CD4-positive, alpha-beta T cell treated with Interleukin-4 for 4 hours (primary cell): ENCODE data around the gene CCDC40.
"Not testable (repeated sequence)": the region's sequence is repeated elsewhere in the genome, so short reads cannot be mapped to it uniquely, and the experiment has no call there.

Source experiments
- DNase-seq: peaks from one replicate; pipeline ENCODE4 v3.0.0-alpha.2; 2020

The CCDC40 gene

DNA sequence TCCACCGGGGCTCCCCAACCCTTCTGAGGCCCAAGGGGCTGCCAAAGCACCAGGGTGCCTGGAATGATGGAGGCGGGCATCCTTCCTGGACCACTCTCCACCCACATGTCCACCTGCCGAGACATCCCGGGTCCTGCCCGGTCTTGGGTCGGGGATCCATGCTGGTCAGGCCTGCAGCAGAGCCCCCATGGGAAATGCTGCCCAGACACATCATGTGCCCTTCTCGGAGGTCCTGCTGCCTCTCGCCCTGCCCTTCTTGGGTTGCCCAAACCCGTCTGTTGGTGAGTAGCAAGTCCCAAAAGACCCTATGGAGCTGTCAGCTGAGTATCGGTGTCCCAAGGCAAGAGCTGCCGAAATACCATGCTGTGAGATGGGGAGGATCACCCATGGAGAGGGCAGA lies 50.2 kb downstream of the CCDC40 start:
- no peak for DNase-seq

DNA sequence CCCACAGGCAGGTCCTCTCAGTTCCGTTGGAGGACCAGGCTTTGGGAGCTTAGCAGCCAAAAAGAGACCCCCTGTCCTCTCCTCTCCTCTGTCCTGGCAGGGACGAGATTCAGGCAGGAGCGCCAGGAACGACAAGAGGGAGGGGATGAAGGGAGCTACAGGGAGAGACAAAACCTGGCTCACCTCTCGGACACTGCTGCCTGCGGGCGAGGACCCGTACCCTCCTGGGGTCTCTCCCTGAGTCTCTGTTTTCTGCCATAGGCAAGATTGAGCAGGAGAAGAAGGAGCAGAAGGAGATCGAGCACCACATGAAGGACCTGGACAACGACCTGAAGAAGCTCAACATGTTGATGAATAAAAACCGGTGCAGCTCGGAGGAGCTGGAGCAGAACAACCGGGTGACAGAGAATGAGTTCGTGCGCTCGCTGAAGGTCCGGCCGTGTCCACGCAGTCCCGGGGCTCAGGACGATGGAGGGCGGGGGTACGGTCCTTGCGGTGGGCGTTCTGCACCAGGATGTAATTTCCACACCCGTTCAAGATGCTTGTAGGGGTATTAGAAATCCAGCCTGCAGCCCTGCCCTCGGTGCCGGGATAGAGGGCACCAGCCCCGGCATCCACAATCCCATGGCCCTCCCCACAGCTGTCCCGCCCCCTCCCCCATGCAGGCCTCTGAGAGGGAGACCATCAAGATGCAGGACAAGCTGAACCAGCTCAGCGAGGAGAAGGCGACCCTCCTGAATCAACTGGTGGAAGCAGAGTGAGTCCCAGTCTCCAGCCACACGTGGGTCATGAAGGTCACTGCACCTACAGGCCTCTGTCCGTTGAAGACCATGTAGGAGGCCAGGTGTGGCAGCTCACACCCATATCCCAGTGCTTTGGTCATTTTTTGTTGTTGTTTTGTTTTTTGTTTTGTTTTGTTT lies 51.2 kb downstream of the CCDC40 start:
- DNase-seq, result no peak

DNA sequence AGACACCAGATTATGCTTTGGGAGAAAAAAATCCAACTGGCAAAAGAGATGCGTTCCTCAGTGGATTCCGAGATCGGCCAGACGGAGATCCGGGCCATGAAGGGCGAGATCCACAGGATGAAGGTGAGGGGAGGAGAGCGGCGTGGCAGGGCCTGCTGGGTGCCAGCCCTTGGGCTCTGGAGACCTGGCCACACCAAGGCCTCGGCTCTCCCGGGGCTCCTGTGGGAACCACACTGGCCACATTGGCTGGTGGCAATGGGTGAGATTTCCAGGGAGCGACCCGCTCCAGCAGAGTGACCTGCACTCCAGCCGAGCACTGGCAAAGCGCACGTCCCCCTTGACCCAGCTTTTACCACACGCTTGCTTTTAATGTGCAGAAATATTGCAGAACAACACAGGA lies 53.3 kb downstream of the CCDC40 start:
- no peak for DNase-seq

DNA sequence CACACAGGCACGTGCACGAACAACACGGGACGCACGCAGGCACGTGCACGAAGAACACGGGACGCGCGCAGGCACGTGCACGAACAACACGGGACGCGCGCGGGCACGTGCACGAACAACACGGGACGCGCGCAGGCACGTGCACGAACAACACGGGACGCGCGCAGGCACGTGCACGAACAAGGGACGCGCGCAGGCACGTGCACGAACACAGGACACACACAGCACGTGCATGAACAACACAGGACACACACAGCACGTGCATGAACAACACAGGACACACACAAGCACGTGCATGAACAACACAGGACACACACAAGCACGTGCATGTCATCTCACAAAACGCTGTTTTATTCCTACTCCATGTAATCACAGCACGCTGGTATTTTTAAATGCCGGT lies 53.7 kb downstream of the CCDC40 start:
- not testable (repeated sequence) for DNase-seq

DNA sequence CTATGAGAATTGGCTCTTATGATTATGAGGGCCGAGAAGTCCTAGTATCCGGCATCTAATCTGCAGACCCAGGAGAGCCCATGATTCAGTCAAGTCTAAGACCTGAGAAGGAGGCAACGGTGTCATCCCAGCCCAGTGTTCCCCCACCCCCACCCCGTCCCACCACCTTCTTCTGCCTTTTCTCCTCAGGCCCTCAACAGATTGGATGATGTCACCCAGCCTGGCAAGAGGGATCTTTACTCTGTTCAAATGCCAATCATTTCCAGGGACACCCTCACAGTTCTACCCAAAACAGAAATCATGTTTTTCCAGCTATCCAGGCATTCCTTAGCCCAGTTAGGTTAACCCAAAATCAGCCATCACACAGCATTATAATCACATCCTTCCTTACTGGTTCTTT lies 54.9 kb downstream of the CCDC40 start:
- no peak for DNase-seq

DNA sequence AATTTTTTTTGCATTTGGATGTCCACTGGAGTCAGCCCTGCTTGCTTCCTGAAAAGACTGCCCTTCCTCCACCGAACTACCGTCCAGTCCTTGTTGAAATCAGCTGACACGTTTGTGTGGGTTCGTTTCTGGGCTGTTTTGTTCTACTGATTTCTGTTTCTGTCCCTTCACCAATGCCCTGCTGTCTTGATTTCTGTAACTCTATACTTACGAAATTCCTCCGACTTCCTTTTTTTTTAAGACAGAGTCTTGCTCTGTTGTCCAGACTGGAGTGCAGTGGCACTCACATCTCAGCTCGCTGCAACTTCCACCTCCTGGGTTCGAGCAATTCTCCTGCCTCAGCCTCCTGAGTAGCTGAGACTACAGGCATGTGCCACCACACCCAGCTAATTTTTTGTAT lies 56.5 kb downstream of the CCDC40 start:
- no peak for DNase-seq

DNA sequence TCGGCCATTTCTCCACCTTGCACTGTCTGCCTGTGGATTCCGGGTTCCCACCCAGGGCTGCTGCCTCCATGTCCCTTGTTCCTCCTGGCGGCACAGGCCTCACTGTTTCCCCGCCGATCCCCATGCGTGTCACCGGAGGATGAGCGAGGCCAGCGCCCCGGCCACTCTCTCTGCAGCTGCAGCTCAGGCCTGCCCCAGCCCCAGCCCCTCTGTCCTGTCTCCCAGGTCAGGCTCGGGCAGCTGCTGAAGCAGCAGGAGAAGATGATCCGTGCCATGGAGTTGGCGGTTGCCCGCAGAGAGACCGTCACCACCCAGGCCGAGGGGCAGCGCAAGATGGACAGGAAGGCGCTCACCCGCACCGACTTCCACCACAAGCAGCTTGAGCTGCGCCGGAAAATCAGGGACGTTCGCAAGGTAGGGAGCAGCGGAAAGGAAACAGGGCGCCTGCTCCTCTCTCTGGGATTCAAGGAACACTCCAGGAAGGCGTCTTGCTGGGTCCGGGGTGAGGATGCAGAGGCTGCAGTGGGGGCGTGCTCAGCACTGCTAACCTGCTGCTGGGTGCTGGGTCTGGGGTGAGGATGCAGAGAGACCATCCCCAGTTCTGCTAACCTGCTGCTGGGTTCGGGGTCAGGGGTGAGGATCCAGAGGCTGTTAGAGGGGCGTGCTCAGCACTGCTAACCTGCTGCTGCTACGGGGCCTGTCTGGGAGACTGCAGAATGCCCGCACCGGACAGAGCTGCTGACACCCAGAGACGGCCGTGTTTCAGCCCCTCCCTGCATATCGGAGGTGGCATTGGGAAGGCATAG lies 58.8 kb downstream of the CCDC40 start:
- no peak for DNase-seq

DNA sequence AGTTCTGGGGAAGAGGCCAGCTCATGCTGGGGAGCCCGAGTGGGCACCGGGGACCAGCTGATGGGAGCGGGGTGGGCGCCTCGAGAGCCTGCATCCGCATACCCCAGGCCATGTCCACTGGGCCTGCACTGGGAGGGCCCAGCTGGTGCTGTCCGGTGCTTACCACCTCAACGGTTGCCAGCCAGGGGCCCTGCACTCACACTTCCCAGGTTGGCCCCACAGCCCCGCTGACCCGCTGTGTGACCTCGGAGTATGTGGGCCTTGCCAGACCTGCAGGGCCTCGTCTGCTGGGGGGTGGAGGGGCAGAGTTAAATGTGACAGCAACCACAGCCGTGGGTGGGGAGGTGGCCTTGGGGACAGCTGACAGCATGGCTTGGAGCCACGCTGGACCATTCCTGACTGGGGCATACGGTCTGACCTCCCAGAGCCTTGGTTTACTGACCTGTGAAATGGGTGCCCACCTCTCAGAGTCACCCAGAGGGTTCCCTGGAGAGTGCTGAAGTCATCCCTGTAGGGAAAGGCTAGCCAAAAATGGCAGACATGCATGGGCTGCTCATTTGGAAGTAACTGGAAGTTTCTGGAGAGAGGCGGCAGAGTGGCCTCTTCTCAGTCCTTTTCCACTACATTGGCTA lies 59.5 kb downstream of the CCDC40 start:
- no peak for DNase-seq

DNA sequence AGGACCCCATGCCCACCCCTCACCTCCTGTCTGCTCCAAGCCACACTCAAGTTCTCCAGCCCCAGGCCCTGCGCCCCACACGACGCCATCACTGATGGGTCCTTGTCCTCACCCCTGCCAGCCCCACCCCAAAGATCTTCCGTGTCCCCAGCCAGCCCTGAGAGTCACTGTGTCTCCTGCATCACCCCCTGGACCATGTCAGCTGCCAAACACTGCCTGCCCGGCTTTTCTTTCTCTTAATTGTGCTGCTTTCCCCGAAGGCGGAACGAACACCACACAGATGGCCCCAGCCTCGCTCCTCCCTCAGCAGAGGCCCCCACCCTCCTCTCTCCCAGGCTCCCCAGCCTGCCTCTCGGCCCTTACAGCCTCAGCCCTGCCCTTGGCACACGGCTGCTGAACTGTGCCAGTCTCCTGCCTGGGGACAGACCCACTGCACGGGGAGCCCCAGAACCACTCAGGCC lies 60.1 kb downstream of the CCDC40 start:
- DNase-seq, result no peak

DNA sequence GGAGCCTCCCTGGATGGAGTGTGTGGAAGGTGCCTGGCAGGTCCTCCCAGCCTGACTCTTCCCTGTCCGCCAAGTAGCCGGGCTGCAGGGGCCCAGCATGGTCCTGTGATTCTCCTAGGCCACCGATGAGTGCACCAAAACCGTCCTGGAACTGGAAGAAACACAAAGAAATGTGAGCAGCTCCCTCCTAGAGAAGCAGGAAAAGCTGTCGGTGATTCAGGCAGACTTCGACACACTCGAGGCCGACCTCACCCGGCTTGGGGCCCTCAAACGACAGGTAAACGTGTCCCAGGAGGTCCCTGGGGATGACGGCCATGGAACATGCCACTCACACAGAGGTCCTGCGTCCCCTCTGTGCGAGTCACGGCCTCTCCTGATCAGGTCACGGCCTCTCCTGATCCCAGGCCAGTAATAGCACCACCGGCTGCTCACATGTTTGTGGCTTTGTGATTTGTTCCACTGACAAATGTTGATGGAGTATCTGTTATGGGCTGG lies 60.7 kb downstream of the CCDC40 start:
- DNase-seq, result no peak

DNA sequence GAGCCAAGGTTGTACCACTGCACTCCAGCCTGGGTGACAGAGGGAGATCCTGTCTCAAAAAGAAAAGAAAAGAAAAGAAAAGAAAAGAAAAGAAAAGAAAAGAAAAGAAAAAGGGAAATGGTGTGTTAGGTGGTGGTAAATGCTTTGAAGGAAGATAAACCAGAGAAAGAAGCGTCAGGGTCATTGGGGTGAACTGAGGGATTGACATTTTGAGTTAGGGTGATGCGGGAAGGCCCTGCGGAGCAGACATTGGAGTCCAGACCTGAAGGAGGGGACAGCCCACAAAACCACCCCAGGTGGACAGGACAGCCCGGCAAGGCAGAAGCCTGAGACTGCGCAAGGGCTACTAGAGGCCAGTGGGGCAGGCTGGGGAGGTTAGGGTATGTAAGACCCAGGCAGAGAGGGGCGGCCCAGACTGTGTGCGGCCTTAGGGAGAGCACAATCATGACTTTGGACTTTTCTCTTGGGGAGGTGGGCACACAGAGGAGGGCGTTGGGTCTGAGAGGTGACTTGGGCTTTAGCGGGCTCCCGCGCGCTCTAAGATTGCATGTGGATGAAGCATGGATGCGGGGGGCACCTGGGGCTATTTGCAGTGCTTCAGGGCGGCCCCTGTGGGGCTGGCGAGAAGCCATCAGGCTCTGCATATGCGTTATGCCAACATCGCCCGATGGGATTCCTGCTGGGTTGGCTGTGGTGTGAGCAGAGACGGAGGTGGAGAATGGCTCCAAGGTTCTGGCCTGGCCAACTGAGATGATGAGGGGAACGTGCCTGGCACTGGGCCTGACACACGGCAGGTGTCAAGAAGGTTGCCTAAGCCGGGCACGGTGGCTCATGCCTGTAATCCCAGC lies 61.6 kb downstream of the CCDC40 start:
- DNase-seq, result no peak

DNA sequence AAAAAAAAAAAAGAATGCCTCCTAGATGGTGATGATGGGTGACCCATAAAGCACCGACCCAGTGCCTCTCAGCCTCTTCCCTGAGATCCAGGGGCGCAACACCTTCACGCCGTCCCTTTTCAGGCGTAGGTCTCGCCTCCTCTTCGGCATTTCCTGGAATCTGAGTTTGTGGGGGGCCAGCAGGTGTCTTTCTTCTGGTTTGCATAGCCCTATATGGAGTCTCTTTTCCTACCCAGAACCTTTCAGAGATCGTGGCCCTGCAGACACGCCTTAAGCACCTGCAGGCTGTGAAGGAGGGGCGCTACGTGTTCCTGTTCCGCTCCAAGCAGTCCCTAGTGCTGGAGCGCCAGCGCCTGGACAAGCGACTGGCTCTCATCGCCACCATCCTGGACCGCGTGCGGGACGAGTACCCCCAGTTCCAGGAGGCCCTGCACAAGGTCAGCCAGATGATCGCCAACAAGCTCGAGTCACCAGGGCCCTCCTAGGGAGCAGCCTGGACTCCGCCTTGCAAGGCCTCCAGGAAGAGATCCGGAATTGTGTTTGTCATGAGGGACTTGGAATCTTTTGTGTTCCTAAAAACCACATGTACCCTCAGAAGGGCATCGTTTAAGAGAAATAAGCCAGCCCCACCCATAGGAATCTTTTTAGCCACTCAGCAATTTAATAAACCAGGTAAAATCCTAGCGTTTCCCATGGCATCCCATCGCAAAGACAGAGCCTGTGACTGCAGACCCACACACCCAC lies 63.0 kb downstream of the CCDC40 start:
- DNase-seq, result no peak

DNA sequence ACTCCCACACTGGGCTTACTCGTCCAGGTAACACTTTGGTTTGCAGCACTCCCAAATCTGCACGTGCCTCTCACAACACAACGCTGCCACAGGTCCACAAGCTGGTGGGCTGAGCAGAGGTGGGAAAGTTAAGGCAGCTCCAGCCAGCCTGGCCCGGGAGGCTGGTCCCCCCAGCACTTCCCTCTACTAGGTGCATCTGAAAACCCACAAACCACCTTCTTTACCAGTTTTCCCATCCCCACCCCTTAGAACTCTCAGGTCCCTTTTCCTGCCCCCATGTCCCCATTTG lies 63.5 kb downstream of the CCDC40 start:
- DNase-seq, result no peak

DNA sequence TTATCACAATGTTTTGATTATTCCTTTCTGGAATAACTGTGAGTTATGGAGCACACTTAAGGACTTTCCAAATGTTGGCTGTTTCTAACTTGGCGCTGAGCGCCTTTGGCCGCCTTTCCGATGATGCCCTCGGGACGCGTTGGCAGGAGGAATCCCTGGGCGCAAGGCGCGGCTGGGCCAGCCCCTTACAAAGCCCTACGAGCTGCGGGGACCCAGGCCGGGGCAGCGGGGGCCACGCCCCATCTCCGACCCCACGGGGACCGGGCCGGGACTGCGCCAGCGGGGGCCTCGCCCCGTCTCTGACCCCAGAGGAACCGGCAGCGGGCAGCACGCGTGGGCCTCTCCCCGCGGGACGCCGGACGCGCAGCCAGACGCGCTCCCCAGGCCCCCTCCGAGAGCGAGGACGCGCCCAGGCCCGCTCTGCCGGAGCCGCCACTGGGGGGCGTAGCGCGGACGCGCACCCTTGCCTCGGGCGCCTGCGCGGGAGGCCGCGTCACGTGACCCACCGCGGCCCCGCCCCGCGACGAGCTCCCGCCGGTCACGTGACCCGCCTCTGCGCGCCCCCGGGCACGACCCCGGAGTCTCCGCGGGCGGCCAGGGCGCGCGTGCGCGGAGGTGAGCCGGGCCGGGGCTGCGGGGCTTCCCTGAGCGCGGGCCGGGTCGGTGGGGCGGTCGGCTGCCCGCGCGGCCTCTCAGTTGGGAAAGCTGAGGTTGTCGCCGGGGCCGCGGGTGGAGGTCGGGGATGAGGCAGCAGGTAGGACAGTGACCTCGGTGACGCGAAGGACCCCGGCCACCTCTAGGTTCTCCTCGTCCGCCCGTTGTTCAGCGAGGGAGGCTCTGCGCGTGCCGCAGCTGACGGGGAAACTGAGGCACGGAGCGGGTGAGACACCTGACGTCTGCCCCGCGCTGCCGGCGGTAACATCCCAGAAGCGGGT lies 64.8 kb downstream of the CCDC40 start, which contains the start of gene GAA:
GAA (plus strand) TSS at position 571 of the 935 bp plus-strand sequence. CDS start 3,006 bp downstream, outside the sequence.
- DNase-seq, result peak; percentile 77

DNA sequence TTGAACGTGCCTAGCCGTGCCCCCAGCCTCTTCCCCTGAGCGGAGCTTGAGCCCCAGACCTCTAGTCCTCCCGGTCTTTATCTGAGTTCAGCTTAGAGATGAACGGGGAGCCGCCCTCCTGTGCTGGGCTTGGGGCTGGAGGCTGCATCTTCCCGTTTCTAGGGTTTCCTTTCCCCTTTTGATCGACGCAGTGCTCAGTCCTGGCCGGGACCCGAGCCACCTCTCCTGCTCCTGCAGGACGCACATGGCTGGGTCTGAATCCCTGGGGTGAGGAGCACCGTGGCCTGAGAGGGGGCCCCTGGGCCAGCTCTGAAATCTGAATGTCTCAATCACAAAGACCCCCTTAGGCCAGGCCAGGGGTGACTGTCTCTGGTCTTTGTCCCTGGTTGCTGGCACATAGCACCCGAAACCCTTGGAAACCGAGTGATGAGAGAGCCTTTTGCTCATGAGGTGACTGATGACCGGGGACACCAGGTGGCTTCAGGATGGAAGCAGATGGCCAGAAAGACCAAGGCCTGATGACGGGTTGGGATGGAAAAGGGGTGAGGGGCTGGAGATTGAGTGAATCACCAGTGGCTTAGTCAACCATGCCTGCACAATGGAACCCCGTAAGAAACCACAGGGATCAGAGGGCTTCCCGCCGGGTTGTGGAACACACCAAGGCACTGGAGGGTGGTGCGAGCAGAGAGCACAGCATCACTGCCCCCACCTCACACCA lies 65.7 kb downstream of the CCDC40 start:
- DNase-seq, result no peak

DNA sequence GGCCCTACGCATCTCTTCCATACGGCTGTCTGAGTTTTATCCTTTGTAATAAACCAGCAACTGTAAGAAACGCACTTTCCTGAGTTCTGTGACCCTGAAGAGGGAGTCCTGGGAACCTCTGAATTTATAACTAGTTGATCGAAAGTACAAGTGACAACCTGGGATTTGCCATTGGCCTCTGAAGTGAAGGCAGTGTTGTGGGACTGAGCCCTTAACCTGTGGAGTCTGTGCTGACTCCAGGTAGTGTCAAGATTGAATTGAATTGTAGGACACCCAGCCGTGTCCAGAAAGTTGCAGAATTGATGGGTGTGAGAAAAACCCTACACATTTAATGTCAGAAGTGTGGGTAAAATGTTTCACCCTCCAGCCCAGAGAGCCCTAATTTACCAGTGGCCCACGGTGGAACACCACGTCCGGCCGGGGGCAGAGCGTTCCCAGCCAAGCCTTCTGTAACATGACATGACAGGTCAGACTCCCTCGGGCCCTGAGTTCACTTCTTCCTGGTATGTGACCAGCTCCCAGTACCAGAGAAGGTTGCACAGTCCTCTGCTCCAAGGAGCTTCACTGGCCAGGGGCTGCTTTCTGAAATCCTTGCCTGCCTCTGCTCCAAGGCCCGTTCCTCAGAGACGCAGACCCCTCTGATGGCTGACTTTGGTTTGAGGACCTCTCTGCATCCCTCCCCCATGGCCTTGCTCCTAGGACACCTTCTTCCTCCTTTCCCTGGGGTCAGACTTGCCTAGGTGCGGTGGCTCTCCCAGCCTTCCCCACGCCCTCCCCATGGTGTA lies 66.4 kb downstream of the CCDC40 start:
- no peak for DNase-seq

DNA sequence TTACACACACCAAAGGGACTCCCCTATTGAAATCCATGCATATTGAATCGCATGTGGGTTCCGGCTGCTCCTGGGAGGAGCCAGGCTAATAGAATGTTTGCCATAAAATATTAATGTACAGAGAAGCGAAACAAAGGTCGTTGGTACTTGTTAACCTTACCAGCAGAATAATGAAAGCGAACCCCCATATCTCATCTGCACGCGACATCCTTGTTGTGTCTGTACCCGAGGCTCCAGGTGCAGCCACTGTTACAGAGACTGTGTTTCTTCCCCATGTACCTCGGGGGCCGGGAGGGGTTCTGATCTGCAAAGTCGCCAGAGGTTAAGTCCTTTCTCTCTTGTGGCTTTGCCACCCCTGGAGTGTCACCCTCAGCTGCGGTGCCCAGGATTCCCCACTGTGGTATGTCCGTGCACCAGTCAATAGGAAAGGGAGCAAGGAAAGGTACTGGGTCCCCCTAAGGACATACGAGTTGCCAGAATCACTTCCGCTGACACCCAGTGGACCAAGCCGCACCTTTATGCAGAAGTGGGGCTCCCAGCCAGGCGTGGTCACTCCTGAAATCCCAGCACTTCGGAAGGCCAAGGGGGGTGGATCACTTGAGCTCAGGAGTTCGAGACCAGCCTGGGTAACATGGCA lies 67.1 kb downstream of the CCDC40 start:
- DNase-seq, result no peak

DNA sequence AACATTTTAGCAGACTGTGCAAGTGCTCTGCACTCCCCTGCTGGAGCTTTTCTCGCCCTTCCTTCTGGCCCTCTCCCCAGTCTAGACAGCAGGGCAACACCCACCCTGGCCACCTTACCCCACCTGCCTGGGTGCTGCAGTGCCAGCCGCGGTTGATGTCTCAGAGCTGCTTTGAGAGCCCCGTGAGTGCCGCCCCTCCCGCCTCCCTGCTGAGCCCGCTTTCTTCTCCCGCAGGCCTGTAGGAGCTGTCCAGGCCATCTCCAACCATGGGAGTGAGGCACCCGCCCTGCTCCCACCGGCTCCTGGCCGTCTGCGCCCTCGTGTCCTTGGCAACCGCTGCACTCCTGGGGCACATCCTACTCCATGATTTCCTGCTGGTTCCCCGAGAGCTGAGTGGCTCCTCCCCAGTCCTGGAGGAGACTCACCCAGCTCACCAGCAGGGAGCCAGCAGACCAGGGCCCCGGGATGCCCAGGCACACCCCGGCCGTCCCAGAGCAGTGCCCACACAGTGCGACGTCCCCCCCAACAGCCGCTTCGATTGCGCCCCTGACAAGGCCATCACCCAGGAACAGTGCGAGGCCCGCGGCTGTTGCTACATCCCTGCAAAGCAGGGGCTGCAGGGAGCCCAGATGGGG lies 68.0 kb downstream of the CCDC40 start:
- DNase-seq, result no peak
